WTC11 (cell line): ENCODE measurements around the gene TCF12.

Experiments
- E2F4 ChIP-seq: sonication (generic); formaldehyde crosslinking; IDR thresholded peaks from 2 replicates; pipeline ENCODE4 v1.8.1; 2022; ENCODE audit warnings: low read depth, mild to moderate bottlenecking, moderate library complexity, missing genetic modification reagents, borderline replicate concordance
- ETV6 ChIP-seq: sonication (generic); formaldehyde crosslinking; IDR thresholded peaks from 2 replicates; pipeline ENCODE4 v1.8.1; 2022; ENCODE audit warnings: mild to moderate bottlenecking, missing genetic modification reagents

GRCh38 chr15:56977232-56977631 is 58.8 kb downstream of the TCF12 start:
- TF ChIP-seq E2F4 (CRISPR knock-in tag) (no peak), ETV6 (no peak)
